Inflammatory macrophage treated with lipopolysaccharide for 4 hours (primary cell): Measurements from ENCODE around the gene HS6ST2.
A peak's percentile ranks its signal among the peaks of the same experiment; 100 is the strongest.

ENCODE experiments used
- DNase-seq: peaks from one replicate; pipeline ENCODE4 v3.0.0-alpha.2; 2020

Gene HS6ST2

GRCh38 chrX:132665676-132666075 lies 292.8 kb downstream of the HS6ST2 start:
- DNase-seq: no peak

DNA sequence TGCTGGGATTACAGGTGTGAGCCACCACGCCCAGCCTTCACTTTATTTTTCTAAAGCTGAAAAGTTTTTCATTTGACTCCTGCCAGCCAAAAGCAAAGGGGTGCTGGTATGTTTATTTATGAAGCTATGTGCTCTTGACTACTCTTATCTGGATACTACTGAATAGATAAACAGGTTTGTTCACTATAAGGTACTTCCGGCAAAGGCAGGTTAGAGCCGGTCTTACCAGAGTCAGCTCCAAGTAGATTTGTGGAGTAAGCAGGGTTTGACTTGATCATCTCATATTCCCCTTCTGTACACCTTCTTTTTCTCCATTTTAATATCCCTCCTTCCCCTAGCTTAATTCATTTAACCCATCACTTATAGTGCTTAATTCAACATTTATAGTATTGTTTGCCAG lies 294.2 kb downstream of the HS6ST2 start:
- DNase-seq: no peak

DNA sequence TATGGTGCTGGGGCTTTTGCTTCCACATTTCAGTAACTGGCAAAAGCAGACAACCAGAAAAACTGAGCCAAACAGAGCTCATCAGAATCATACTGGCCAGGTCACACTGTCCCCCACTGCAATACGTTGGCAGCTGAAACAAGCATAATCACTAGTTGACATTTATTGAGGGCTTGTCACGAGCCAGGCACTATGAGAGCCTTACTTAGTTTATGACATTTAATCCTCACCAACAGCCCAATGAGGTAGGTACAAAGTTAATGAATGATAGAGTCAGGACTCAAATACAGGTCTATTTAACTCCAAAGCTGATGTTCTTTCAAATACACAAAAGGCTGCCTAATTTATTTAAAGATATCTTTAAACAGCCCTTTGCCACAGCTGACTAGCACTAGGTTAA lies 295.6 kb downstream of the HS6ST2 start:
- no peak for DNase-seq

GRCh38 chrX:132657876-132658275 lies 300.6 kb downstream of the HS6ST2 start:
- DNase-seq: no peak

DNA sequence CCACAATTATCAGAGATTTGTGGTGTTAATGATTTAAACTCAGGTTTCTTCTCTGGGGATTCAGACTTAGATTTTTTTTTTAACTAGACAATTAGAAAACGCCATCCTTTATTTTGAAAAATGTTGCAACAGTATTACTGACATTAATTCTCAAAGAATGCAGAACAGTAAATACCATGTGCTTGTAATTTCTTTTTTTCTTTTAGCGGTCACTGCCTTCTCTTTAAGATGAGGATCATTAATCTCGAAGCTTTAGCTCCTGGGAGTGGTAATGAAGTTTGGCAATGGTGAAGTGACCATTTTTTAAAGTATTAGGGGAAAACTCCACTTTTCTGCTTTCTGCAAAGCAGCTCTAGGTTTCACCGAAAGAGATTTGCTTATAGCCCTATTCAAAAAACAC lies 305.6 kb downstream of the HS6ST2 start:
- DNase-seq: no peak

GRCh38 chrX:132651421-132652086 lies 306.9 kb downstream of the HS6ST2 start:
- DNase-seq: no peak

- no peak for DNase-seq
These were observed 309.5 kb downstream of the HS6ST2 start for GRCh38 chrX:132648895-132649294.

- DNase-seq: no peak
These were observed 319.0 kb downstream of the HS6ST2 start for GRCh38 chrX:132639446-132639845.

- DNase-seq: no peak
These were observed 320.1 kb downstream of the HS6ST2 start for GRCh38 chrX:132638313-132638712.

DNA sequence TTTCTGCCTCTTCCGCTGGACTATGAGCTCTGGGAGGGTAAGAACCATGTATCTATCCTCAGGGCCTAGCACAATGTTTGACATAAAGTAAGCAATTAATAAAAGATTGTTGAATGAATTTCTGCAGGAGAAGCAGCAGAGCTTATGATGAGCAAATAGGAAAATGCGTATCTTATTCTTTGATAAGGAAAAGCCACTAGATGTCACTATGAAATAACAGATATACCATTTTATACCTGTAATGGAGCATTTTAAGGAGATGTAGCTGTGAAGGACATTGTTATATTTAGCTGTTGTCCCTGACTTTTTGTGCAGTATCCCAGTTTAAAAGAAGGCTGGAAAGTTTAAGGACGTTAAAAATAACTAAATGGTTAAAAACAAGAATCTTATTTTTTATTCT lies 322.3 kb downstream of the HS6ST2 start:
- DNase-seq: peak; percentile 11

DNA sequence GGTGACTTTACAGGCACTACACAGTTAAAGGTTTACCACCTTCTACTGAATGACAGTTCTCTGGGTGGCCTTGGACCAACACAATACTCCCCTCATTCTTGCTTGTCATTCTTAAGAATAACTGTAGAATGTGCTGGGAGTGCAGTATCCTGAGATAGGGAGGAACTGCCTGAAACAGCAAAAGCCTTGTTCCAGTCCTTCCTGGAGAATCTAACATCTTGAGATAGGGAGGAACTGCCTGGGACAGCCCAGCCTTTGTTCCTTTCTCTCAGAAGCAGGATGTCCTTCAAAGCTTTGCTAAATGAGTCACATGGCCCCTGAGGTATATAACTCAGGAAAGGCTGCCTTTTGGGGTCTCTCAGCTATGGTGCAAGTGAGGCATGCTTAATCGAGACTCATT lies 323.9 kb downstream of the HS6ST2 start:
- no peak for DNase-seq

- DNase-seq: peak; percentile 16
These were observed 326.7 kb downstream of the HS6ST2 start for GRCh38 chrX:132631579-132632232.

- DNase-seq: no peak
These were observed 334.0 kb downstream of the HS6ST2 start for GRCh38 chrX:132624466-132624865.

- DNase-seq: no peak
These were observed 334.5 kb downstream of the HS6ST2 start for GRCh38 chrX:132623942-132624341.

- no peak for DNase-seq
These were observed 335.1 kb downstream of the HS6ST2 start for GRCh38 chrX:132623300-132623699.

DNA sequence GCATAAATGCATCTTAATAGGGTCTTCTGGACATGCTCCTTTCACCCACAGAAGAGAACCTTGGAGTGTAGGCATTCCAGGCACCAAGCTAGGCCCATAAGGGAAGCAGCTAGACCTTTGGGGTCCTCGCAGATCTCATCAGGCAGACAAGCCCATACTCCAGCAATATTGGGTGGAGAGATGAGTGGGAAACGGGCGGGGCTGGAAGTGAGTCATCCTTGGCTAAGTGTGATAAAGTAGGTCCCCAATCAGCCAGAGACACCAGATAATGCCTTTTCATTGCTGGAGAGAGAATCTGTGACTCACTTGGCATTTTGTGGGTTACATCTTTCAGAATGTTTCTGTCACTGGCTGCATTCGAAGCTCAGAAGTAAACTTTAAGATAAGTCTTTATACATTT lies 336.3 kb downstream of the HS6ST2 start:
- DNase-seq: peak; percentile 2

DNA sequence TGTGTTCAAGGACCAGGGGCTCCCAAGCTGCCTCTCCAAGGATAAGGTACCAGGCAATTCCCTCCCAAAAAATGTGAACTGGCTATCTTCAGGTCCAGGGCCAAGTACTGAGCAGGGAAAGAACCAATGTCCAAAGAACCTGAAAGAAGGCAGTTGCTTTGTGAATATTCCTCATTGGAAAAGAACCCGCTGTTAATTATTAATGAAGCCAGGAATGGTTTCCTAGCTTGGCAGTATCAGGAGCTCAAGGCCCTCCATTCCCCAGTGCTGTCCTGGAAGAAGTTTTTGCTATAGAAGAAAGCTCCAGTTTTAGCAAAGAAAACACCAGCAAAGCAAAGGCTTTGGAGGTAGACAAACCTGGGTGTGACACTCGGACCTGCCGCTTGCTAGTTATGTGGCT lies 339.6 kb downstream of the HS6ST2 start:
- DNase-seq: no peak

DNA sequence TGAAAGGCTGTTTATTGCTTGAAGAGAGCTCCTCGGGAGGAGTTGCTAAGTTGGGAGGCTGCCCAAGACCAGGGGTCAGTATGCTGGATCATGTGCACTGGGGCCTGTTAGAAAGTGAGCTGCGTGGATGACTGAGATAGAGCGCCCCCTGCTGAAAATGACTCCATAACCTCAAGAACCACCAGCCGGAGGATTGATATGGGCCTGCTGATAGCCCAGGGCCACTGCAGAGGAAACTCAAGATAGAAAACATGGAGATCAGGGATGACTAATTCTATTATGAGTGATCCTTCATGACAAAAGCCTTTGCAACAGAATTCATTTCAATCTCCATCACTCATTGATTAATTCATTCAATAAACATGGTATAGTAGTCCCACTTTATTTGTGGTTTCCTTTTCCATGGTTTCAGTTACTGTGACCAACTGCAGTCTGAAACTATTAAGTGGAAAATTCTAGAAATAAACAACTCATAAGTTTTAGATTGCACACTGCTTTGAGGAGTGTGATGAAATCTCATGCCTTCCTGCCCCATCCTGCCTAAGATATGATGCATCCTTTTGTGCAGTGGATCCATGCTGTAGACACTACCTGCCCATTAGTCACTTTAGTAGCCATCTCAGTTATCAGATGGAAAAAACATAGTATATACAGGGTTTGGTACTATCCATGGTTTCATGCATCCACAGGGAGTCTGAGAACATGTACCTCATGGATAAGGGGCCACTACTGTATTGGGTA lies 342.9 kb downstream of the HS6ST2 start:
- peak; percentile 33 for DNase-seq

DNA sequence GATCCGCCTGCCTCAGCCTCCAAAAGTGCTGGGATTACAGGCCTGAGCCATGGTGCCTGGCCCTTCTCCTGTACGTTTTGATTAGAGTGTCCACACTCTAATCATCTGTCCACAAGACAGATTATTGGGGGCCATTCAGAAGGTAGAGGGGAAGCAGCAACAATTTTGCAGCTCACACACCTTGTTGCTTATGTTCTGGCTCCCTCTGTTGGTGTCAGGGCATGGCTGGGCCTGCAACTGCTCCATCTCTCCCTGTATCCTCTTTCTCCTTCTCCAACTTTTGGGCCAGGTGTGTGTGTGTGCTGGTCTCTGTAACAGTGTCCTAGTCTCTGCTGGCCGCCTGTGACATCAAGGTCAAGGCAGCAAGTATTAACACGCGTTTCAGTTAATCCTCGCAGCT lies 344.1 kb downstream of the HS6ST2 start:
- no peak for DNase-seq

DNA sequence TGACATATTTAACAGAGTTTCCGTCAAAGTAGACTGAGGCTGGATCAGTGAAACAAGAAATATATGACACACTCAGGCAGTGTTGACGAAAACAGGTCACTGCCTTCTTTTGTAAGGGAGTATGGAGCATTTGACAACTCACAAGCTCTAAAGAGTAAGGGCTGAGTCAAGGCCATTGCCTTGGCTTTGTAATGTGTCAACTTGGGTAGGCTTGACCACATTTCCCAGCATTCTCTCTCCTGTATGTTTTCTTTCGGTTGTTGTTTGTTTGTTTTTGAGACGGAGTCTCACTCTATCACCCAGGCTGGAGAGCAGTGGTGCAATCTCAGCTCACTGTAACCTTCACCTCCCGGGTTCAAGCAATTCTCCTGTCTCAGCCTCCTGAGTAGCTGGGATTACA lies 344.6 kb downstream of the HS6ST2 start:
- DNase-seq: no peak

DNA sequence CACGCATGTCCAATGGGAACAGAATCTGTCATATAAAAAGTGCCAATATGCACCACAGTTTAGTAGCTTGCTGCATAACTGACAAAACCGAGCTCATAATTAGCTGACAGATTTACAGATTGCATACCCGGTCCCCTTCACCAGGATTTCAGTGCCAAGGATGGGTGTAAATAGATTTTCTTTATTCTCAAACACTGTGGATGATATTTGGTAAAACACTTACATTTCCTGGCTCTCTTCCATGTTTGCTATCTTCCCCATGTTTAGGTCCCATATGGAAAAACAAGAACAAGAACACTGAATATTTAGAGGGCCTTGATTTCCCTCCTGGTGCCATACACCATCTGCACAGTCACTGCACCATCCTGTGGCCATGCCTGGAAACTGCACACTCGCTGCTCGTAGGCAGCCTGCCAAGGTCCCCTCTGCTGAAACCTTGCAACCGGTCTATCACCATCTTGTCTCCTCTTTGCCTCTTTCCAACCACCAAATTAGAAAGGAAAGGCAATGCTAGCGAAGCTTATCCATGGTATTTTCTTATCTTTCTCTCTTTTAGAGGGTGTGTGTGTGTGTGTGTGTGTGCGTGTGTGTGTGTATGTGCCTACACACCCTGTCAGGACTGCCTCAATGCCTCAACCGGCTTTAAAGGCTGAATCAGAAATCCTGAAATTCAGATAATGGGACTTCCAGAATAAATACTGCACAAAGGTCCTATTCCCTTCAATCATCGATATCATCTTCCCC lies 345.4 kb downstream of the HS6ST2 start:
- peak; percentile 20 for DNase-seq

GRCh38 chrX:132610536-132610935 lies 347.9 kb downstream of the HS6ST2 start:
- DNase-seq: no peak

DNA sequence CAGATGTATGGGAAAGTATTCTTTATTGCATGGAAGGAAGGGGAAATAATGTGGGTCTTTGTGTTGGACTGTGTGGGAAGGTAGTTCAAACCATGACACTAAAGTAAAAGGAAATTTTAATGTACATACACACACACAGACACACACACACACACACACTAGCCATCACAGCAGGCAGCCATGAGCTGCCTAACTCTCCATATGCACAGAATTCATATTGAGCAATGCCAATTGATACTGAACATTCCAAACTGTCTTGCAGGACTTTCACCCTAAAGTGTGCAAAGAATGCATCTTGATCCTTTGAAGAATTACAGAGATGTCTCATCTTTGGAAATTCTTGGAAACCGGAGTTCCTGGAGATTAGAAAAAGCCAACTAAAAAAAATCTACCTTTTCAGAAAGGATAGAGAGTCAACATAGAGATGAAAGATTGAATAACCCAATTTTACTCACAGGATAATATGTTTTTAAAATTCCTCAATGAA lies 349.0 kb downstream of the HS6ST2 start:
- DNase-seq: no peak
